Measurements from ENCODE around the gene MAP6D1.

Gene MAP6D1

GRCh38 chr3:183775781-183776180 is 49.6 kb downstream of the MAP6D1 start:
- Histone ChIP-seq H3K4me2 (no peak overlapping the region), H4K20me1 (ENCODE audit: insufficient read depth) (no peaks in the 10 kb centered on the region)

GRCh38 chr3:183774631-183775030 is 50.7 kb downstream of the MAP6D1 start:
- Histone ChIP-seq H3K4me3 (IDR thresholded peaks at IDR 0.05; ENCODE audit: insufficient read depth, low read depth, low read length) (no peak overlapping the region), H4K20me1 (ENCODE audit: insufficient read depth) (no peaks in the 10 kb centered on the region), H3K4me1 (ENCODE audit: low read depth, poor library complexity, severe bottlenecking) (no peaks in the 10 kb centered on the region), H3K4me2 (no peak overlapping the region), H3K79me2 (ENCODE audit: insufficient read depth, low read depth) (no peaks in the 10 kb centered on the region), H3K27ac (no peak overlapping the region), H2AFZ (ENCODE audit: low read depth) (no peak overlapping the region), H3K36me3 (ENCODE audit: insufficient read depth) (peaks cover 6% of the 10 kb centered on the region; the same call in 1 of the 2 replicates), H3K27me3 (ENCODE audit: insufficient read depth, low read depth) (no peaks in the 10 kb centered on the region), H3K9ac (no peak overlapping the region)
- no peak for TF ChIP-seq CTCF (conservative IDR thresholded peaks at IDR 0.05; ENCODE audit: low read depth, low read length)

More at GRCh38 chr3:183775781-183776180, 49.6 kb downstream of the MAP6D1 start:
- Histone ChIP-seq H3K4me3 (IDR thresholded peaks at IDR 0.05; ENCODE audit: insufficient read depth, low read depth, low read length) (no peak overlapping the region), H3K27me3 (ENCODE audit: insufficient read depth, low read depth) (no peaks in the 10 kb centered on the region), H3K79me2 (ENCODE audit: insufficient read depth, low read depth) (no peaks in the 10 kb centered on the region), H2AFZ (ENCODE audit: low read depth) (no peak overlapping the region), H3K27ac (no peak overlapping the region), H3K4me1 (ENCODE audit: low read depth, poor library complexity, severe bottlenecking) (no peaks in the 10 kb centered on the region), H3K36me3 (ENCODE audit: insufficient read depth) (peaks cover 14% of the 10 kb centered on the region; the same call in 1 of the 2 replicates), H3K9ac (no peak overlapping the region)
- no peak for TF ChIP-seq CTCF (conservative IDR thresholded peaks at IDR 0.05; ENCODE audit: low read depth, low read length)

GRCh38 chr3:183769453-183769852 is 55.9 kb downstream of the MAP6D1 start:
- H3K4me3 ChIP-seq (IDR thresholded peaks at IDR 0.05; ENCODE audit: insufficient read depth, low read depth, low read length) = no peak overlapping the region
- H2AFZ ChIP-seq (ENCODE audit: low read depth) = no peak overlapping the region
- no peaks in the 10 kb centered on the region for H3K4me1 ChIP-seq (ENCODE audit: low read depth, poor library complexity, severe bottlenecking)
- H3K36me3 ChIP-seq (ENCODE audit: insufficient read depth) = peaks cover 6% of the 10 kb centered on the region; the same call in 1 of the 2 replicates
- H3K4me2 ChIP-seq = no peak overlapping the region
- H3K27ac ChIP-seq = no peak overlapping the region
- H4K20me1 ChIP-seq (ENCODE audit: insufficient read depth) = no peaks in the 10 kb centered on the region
- H3K27me3 ChIP-seq (ENCODE audit: insufficient read depth, low read depth) = no peaks in the 10 kb centered on the region
- H3K79me2 ChIP-seq (ENCODE audit: insufficient read depth, low read depth) = no peaks in the 10 kb centered on the region
- H3K9ac ChIP-seq = no peak overlapping the region
- no peak for TF ChIP-seq CTCF (conservative IDR thresholded peaks at IDR 0.05; ENCODE audit: low read depth, low read length)

GRCh38 chr3:183768114-183768513 is 57.3 kb downstream of the MAP6D1 start:
- H3K9ac ChIP-seq = no peak overlapping the region
- no peak overlapping the region for H3K27ac ChIP-seq
- no peaks in the 10 kb centered on the region for H3K27me3 ChIP-seq (ENCODE audit: insufficient read depth, low read depth)
- no peak overlapping the region for H3K4me2 ChIP-seq
- TF ChIP-seq CTCF (conservative IDR thresholded peaks at IDR 0.05; ENCODE audit: low read depth, low read length) = no peak
- no peaks in the 10 kb centered on the region for H3K79me2 ChIP-seq (ENCODE audit: insufficient read depth, low read depth)
- H3K36me3 ChIP-seq (ENCODE audit: insufficient read depth) = no peaks in the 10 kb centered on the region
- H3K4me1 ChIP-seq (ENCODE audit: low read depth, poor library complexity, severe bottlenecking) = no peaks in the 10 kb centered on the region
- no peak overlapping the region for H3K4me3 ChIP-seq (IDR thresholded peaks at IDR 0.05; ENCODE audit: insufficient read depth, low read depth, low read length)
- no peak overlapping the region for H2AFZ ChIP-seq (ENCODE audit: low read depth)
- no peaks in the 10 kb centered on the region for H4K20me1 ChIP-seq (ENCODE audit: insufficient read depth)
